Body of pancreas (tissue), 4 donors: ENCODE measurements around the gene TTLL5.

Experiments
- POLR2A ChIP-seq, 3 donors: fragments of 450-650 bp; IDR thresholded peaks; one replicate each; pipeline ENCODE4 v1.6.1; 2016; ENCODE audit warnings: antibody characterized with exemption in 3 of 3, mild to moderate bottlenecking in 2 of 3
- TF ChIP-seq, protein P1 (sequence below), 7 experiments: fragments of 450-650 bp in 4 of 7; fragments of 200-600 bp in 3 of 7; sonication (generic) in 3 of 7; IDR thresholded peaks; one replicate each; pipeline ENCODE4 v1.5.1; 2016 to 2019; ENCODE audit warnings: antibody characterized with exemption in 7 of 7

DNA sequence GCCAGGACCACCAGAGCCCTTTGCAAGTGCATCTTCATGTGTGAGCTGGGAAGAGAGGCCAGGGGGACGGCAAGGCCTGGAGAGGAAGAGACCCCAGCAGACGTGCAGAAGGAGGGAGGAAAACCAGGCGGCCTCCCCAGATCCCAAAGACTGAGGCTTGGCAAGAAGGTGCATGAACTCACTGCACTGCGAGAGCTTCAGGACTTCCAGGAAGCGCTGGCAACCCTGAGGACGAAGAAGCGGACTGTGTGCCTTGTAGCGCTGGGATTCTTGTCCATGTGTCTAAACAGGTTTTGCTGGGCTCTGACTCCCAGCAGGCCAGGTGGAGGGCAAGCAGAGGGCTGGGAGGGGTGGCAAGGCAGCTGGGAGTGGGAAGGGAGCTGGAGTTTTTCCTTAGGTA is 319.8 kb downstream of the TTLL5 start:
- TF ChIP-seq POLR2A (IDR thresholded peaks at IDR 0.05): peak in 1 of 3 donors; percentile 9
- TF ChIP-seq, protein P1, sequence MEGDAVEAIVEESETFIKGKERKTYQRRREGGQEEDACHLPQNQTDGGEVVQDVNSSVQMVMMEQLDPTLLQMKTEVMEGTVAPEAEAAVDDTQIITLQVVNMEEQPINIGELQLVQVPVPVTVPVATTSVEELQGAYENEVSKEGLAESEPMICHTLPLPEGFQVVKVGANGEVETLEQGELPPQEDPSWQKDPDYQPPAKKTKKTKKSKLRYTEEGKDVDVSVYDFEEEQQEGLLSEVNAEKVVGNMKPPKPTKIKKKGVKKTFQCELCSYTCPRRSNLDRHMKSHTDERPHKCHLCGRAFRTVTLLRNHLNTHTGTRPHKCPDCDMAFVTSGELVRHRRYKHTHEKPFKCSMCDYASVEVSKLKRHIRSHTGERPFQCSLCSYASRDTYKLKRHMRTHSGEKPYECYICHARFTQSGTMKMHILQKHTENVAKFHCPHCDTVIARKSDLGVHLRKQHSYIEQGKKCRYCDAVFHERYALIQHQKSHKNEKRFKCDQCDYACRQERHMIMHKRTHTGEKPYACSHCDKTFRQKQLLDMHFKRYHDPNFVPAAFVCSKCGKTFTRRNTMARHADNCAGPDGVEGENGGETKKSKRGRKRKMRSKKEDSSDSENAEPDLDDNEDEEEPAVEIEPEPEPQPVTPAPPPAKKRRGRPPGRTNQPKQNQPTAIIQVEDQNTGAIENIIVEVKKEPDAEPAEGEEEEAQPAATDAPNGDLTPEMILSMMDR (IDR thresholded peaks at IDR 0.05): no peak
